Gastrocnemius medialis (tissue), 4 donors: Measurements from ENCODE around the gene RILPL1. TPM values are rescaled to one million over a fixed set of nuclear protein-coding genes. Genes with fewer than 3 reads are reported as not detected.
A peak's percentile ranks its signal among the peaks of the same experiment; 100 is the strongest.

ENCODE experiments used
- ATAC-seq, 2 donors: fragments of 150-250 bp; one replicate each; pipeline ENCODE4 v1.9.1; 2016
- DNase-seq, 2 donors: peaks; one replicate each; pipeline ENCODE4 v3.0.0-alpha.2; 2019
- H3K27ac ChIP-seq, 4 donors: fragments of 200-600 bp; sonication (generic); 1 replicate in 1 of 4; 2 replicates in 3 of 4; pipeline ENCODE4 v1.5.1; 2016 to 2018; ENCODE audit warnings: mild to moderate bottlenecking in 2 of 4, moderate library complexity in 1 of 4
- H3K27me3 ChIP-seq, 3 donors: fragments of 200-600 bp; sonication (generic) in 2 of 3; 1 replicate in 1 of 3; 2 replicates in 2 of 3; pipeline versions ENCODE4 v1.5.1 to v1.6.0; 2016 to 2019; ENCODE audit warnings: mild to moderate bottlenecking in 1 of 3, moderate library complexity in 1 of 3
- H3K36me3 ChIP-seq, 2 donors: fragments of 200-600 bp; sonication (generic) in 1 of 2; one replicate each; pipeline ENCODE4 v1.5.1; 2017 to 2018
- H3K4me1 ChIP-seq, 2 donors: fragments of 200-600 bp; sonication (generic) in 1 of 2; one replicate each; pipeline ENCODE4 v1.5.1; 2016 to 2017; ENCODE audit warnings: mild to moderate bottlenecking in 2 of 2
- H3K4me3 ChIP-seq, 4 donors: fragments of 200-600 bp; sonication (generic) in 3 of 4; 1 replicate in 1 of 4; 2 replicates in 3 of 4; pipeline ENCODE4 v1.5.1; 2016 to 2019; ENCODE audit warnings: mild to moderate bottlenecking in 2 of 4
- H3K9me3 ChIP-seq, 3 donors: fragments of 200-600 bp; sonication (generic) in 2 of 3; 1 replicate in 1 of 3; 2 replicates in 2 of 3; pipeline ENCODE4 v1.5.1; 2016 to 2019
- POLR2A ChIP-seq, 2 donors: fragments of 450-650 bp; IDR thresholded peaks; one replicate each; pipeline ENCODE4 v1.6.1; 2017; ENCODE audit warnings: antibody characterized with exemption in 2 of 2, mild to moderate bottlenecking in 2 of 2, moderate library complexity in 2 of 2
- in situ Hi-C, 4 donors: fragments of 200-750 bp; cut with MboI; loops; one replicate each; pipeline versions ENCODE4 v1.15.0 to v1.8.0; 2017; ENCODE audit warnings: low sequenced_read_pairs in 4 of 4
- intact Hi-C: fragments of 100-400 bp; cut with DNase I; formaldehyde crosslinking; loops from one replicate; pipeline ENCODE4 v1.15.1; 2023; ENCODE audit warnings: low total_unique reads
- total RNA-seq, 4 donors: library from RNA; depleted of rRNA; stranded (reverse); fragments of >200 nt; gene quantifications; one replicate each; pipeline versions ENCODE4 v1.1.0 to v1.2.3, GENCODE V29; 2016
- TF ChIP-seq, protein P1 (sequence below), 5 experiments: fragments of 450-650 bp in 3 of 5; fragments of 200-600 bp in 2 of 5; sonication (generic) in 2 of 5; IDR thresholded peaks in 4 of 5; conservative IDR thresholded peaks in 1 of 5; 1 replicate in 4 of 5; 2 replicates in 1 of 5; pipeline ENCODE4 v1.5.1; 2016 to 2019; ENCODE audit warnings: antibody characterized with exemption in 5 of 5, mild to moderate bottlenecking in 3 of 5, moderate library complexity in 3 of 5

Gene RILPL1
- total RNA-seq, 4 donors from 2014 or later: 33.4 to 65.3 (median 40.6) TPM

DNA sequence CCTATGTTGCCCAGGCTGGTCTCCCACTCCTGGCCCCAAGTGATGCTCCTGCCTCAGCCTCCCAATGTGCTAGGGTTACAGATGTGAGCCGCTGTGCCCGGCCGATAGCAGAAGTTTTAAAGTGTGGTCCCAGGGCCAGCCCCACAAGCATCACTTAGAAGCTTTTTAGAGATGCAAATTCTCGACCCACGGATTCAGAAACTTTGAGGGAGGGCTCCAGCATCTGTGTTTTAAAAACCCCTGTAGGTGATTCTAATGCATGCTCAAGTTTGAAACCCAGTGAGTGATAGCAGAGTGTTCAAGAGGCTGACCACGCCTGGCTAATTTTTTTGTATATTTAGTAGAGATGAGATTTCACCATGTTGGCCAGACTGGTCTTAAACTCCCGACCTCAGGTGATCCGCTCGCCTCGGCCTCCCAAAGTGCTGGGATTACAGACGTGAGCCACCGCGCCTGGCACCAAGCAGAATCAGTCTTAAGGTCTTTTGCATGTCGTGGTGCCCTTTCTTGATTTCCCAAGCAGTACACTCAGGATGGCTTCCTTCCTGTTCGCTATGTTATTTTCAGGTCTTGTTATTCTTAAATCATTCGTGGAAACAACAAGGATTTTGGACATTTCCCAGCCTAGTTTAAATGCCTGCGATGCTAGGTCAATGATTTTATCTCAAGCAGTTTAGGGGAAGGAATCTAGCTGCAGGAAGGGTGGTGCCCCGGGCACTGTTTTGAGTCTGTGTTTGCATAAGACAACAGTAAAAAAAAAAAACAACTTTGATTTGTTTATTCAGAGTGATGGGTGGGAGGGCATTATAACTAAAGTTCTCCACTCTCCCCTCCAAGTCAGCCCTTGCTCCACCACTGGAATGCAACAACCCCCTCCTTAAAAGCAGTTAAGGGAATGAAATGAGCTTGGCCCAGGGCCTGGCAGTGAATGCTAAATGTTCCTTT lies 87.9 kb downstream of the RILPL1 start:
- H3K9me3 ChIP-seq: no peaks in the 10 kb centered on the region
- H3K27ac ChIP-seq: peak overlapping the region in 3 of 4 donors; percentile 45 to 63 (median 48)
- in situ Hi-C loops: no loop called here
- H3K4me3 ChIP-seq: no peak overlapping the region
- no peak for DNase-seq
- peak; percentile 30 to 63 for ATAC-seq
- H3K27me3 ChIP-seq: no peaks in the 10 kb centered on the region
- H3K36me3 ChIP-seq: no peaks in the 10 kb centered on the region
- TF ChIP-seq, protein P1, sequence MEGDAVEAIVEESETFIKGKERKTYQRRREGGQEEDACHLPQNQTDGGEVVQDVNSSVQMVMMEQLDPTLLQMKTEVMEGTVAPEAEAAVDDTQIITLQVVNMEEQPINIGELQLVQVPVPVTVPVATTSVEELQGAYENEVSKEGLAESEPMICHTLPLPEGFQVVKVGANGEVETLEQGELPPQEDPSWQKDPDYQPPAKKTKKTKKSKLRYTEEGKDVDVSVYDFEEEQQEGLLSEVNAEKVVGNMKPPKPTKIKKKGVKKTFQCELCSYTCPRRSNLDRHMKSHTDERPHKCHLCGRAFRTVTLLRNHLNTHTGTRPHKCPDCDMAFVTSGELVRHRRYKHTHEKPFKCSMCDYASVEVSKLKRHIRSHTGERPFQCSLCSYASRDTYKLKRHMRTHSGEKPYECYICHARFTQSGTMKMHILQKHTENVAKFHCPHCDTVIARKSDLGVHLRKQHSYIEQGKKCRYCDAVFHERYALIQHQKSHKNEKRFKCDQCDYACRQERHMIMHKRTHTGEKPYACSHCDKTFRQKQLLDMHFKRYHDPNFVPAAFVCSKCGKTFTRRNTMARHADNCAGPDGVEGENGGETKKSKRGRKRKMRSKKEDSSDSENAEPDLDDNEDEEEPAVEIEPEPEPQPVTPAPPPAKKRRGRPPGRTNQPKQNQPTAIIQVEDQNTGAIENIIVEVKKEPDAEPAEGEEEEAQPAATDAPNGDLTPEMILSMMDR (IDR thresholded peaks at IDR 0.05 in 4 of 5, conservative IDR thresholded peaks at IDR 0.05 in 1 of 5): no peak
- no peak for TF ChIP-seq POLR2A (IDR thresholded peaks at IDR 0.05)
- H3K4me1 ChIP-seq: peaks cover 0 to 8% of the 10 kb centered on the region in 2 donors
- intact Hi-C loops: no loop called here

DNA sequence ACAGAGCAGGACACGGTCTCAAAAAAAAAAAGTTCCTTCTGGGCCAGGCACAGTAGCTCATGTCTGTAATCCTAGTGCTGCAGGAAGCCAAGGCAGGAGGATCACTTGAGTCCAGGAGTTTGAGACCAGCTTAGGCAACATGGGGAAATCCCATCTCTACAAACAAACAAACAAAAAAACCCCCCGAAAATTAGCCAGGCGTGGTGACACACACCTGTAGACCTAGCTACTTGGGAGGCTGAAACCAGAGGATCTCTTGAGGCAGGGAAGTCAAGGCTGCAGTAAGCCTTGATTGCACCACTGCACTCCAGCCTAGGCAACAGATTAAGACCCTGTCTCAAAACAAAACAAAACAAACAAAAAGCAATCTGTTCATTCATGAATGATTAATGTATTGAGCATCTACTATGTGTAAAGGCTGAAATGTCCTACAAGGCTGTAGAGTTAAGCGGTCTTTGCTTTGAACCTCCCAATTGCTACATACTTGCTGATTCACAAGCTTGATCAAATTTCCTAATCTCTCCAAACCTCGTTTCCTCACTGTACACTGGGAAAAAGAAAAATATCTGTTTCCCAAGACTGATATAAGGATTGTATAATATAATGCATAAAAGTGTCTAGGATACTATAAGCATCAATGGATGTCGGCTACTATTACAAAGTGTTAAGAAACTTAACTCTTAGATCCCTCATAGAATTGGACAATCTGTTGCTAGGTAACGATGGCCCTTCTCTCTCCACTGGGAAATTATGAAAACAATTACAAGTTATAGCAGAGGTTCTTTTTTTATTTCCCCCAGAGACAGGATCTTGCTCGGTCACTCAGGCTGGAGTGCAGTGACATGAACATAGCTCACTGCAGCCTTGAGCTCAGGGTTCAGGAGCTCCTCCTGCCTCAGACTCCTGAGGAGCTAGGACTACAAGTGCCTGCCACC lies 89.2 kb downstream of the RILPL1 start:
- Histone ChIP-seq H3K9me3 (no peaks in the 10 kb centered on the region), H3K4me3 (no peak overlapping the region), H3K36me3 (no peaks in the 10 kb centered on the region), H3K27ac (peak overlapping the region in 2 of 4 donors; percentile 45 to 63), H3K4me1 (peaks cover 0 to 8% of the 10 kb centered on the region in 2 donors), H3K27me3 (no peaks in the 10 kb centered on the region)
- in situ Hi-C loops (no loop called here), intact Hi-C loops (no loop called here)
- ATAC-seq (no peak), DNase-seq (no peak)
- TF ChIP-seq POLR2A (IDR thresholded peaks at IDR 0.05): no peak
- TF ChIP-seq, protein P1 (IDR thresholded peaks at IDR 0.05 in 4 of 5, conservative IDR thresholded peaks at IDR 0.05 in 1 of 5): no peak

GRCh38 chr12:123442774-123443173 lies 90.7 kb downstream of the RILPL1 start:
- Histone ChIP-seq H3K27me3 (no peaks in the 10 kb centered on the region), H3K4me1 (peaks cover 0 to 8% of the 10 kb centered on the region in 2 donors), H3K9me3 (no peaks in the 10 kb centered on the region), H3K4me3 (no peak overlapping the region), H3K27ac (no peak overlapping the region), H3K36me3 (no peaks in the 10 kb centered on the region)
- in situ Hi-C loops (no loop called here), intact Hi-C loops (no loop called here)
- ATAC-seq (no peak), DNase-seq (no peak)
- TF ChIP-seq, protein P1 (IDR thresholded peaks at IDR 0.05 in 4 of 5, conservative IDR thresholded peaks at IDR 0.05 in 1 of 5): no peak
- no peak for TF ChIP-seq POLR2A (IDR thresholded peaks at IDR 0.05)

DNA sequence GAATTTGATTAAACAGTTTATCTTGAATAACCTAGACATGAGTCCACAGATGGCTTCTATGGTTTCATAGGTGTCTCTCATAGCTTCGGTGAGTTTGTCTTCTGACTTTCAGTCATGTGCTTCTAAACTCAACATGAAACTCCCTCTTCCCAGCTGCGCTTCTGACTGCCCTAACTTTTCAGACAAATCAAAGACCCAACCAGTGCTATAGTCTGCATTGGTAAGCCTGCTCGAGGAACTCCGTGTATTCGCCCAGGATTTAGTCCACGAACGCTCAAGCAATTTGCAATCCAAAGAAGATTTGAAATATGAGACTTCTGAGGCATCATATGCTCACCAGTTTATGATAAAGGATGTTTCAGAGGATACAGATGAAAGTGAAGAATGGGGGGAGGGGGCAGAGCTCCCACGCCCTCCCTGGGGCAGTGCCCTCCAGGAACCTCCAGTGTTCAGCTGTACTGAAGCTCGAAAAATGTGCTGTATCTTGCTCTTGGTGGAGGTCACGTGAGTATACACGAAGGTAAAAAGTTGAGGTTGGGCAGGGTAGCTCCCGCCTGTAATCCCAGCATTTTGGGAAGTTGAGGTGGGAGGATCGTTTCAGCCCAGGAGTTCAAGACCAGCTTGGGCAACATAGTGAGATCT lies 91.9 kb downstream of the RILPL1 start:
- H3K36me3 ChIP-seq: no peaks in the 10 kb centered on the region
- in situ Hi-C loops: no loop called here
- ATAC-seq (no peak), DNase-seq (no peak)
- no peak overlapping the region for H3K4me3 ChIP-seq
- H3K27ac ChIP-seq: no peak overlapping the region
- peaks cover 0 to 8% of the 10 kb centered on the region in 2 donors for H3K4me1 ChIP-seq
- TF ChIP-seq POLR2A (IDR thresholded peaks at IDR 0.05): no peak
- TF ChIP-seq, protein P1 (IDR thresholded peaks at IDR 0.05 in 4 of 5, conservative IDR thresholded peaks at IDR 0.05 in 1 of 5): no peak
- intact Hi-C loops: no loop called here
- H3K9me3 ChIP-seq: no peaks in the 10 kb centered on the region
- H3K27me3 ChIP-seq: no peaks in the 10 kb centered on the region
